Activated B cell treated with CpG ODN at 0.5 μM for 24 hours (primary cell): ENCODE results near the gene GSN. TPM values are rescaled to one million over a fixed set of nuclear protein-coding genes. Genes with fewer than 3 reads are reported as not detected.

Experiments used
- ATAC-seq: fragments of 200-7000 bp; cut with Tn5 transposase; one replicate; pipeline ENCODE4 v1.10.0; 2021; ENCODE audit warnings: low read depth, mild to moderate bottlenecking, moderate library complexity
- CTCF ChIA-PET: fragments of 350-600 bp; sonication (Branson Sonifier 250); formaldehyde crosslinking; loops from one replicate; lab custom pipeline; 2021; ENCODE audit warnings: antibody characterized with exemption; lab: Charles Lee
- POLR2A ChIA-PET: fragments of 350-600 bp; sonication (Branson Sonifier 250); formaldehyde crosslinking; loops from one replicate; lab custom pipeline; 2021; ENCODE audit warnings: antibody characterized with exemption; lab: Charles Lee
- DNase-seq: peaks from one replicate; pipeline ENCODE4 v3.0.0; 2022
- H3K27ac Mint-ChIP-seq: one replicate; pipeline ENCODE4 v1.8.0; 2020; ENCODE audit warnings: mixed read lengths
- H3K27me3 Mint-ChIP-seq: one replicate; pipeline ENCODE4 v1.8.0; 2021; ENCODE audit warnings: mixed read lengths
- H3K36me3 Mint-ChIP-seq: one replicate; pipeline ENCODE4 v1.8.0; 2021; ENCODE audit warnings: low read depth, mixed read lengths
- H3K4me1 Mint-ChIP-seq: one replicate; pipeline ENCODE4 v1.8.0; 2021; ENCODE audit warnings: mixed read lengths
- H3K4me3 Mint-ChIP-seq: one replicate; pipeline ENCODE4 v1.8.0; 2020; ENCODE audit warnings: mild to moderate bottlenecking, mixed read lengths
- H3K9me3 Mint-ChIP-seq: one replicate; pipeline ENCODE4 v1.8.0; 2020; ENCODE audit warnings: mixed read lengths
- intact Hi-C: fragments of 100-400 bp; cut with micrococcal nuclease; formaldehyde crosslinking; loops from one replicate; pipeline ENCODE4 v1.15.1; 2024
- total RNA-seq: library from RNA; stranded (reverse); gene quantifications from 2 replicates; pipeline ENCODE4 v1.2.3, GENCODE V29; 2022
- TF ChIP-seq, protein P1 (sequence below): fragments of 200-600 bp; IDR thresholded peaks from one replicate; pipeline ENCODE4 v1.8.0; 2022; ENCODE audit warnings: antibody characterized with exemption, mild to moderate bottlenecking

Gene GSN
- total RNA-seq, 1 donor from 2014 or later: 26.5 TPM

DNA sequence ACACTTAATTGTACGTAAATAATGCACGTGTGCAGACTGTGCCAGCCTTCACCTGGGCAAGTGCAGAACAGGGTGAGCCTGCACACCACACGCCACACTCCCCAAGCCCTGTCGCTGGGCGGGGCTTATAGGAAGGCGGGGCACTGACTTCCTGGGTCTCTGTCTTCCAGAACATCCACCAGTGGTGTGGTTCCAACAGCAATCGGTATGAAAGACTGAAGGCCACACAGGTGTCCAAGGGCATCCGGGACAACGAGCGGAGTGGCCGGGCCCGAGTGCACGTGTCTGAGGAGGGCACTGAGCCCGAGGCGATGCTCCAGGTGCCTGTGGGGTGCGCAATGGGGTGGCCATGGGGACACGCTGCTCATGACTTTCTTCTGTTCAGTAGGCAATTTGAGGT, 44.2 kb downstream of the GSN start:
- POLR2A ChIA-PET: no interaction called here
- TF ChIP-seq, protein P1, sequence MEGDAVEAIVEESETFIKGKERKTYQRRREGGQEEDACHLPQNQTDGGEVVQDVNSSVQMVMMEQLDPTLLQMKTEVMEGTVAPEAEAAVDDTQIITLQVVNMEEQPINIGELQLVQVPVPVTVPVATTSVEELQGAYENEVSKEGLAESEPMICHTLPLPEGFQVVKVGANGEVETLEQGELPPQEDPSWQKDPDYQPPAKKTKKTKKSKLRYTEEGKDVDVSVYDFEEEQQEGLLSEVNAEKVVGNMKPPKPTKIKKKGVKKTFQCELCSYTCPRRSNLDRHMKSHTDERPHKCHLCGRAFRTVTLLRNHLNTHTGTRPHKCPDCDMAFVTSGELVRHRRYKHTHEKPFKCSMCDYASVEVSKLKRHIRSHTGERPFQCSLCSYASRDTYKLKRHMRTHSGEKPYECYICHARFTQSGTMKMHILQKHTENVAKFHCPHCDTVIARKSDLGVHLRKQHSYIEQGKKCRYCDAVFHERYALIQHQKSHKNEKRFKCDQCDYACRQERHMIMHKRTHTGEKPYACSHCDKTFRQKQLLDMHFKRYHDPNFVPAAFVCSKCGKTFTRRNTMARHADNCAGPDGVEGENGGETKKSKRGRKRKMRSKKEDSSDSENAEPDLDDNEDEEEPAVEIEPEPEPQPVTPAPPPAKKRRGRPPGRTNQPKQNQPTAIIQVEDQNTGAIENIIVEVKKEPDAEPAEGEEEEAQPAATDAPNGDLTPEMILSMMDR: no peak
- Mint-ChIP-seq H3K27ac (no peak overlapping the region), H3K27me3 (no peaks in the 10 kb centered on the region), H3K4me3 (no peak overlapping the region), H3K36me3 (peaks cover 48% of the 10 kb centered on the region), H3K4me1 (no peaks in the 10 kb centered on the region), H3K9me3 (no peaks in the 10 kb centered on the region)
- no peak for ATAC-seq
- CTCF ChIA-PET: no interaction called here
- intact Hi-C loops: no loop called here
- DNase-seq: no peak

DNA sequence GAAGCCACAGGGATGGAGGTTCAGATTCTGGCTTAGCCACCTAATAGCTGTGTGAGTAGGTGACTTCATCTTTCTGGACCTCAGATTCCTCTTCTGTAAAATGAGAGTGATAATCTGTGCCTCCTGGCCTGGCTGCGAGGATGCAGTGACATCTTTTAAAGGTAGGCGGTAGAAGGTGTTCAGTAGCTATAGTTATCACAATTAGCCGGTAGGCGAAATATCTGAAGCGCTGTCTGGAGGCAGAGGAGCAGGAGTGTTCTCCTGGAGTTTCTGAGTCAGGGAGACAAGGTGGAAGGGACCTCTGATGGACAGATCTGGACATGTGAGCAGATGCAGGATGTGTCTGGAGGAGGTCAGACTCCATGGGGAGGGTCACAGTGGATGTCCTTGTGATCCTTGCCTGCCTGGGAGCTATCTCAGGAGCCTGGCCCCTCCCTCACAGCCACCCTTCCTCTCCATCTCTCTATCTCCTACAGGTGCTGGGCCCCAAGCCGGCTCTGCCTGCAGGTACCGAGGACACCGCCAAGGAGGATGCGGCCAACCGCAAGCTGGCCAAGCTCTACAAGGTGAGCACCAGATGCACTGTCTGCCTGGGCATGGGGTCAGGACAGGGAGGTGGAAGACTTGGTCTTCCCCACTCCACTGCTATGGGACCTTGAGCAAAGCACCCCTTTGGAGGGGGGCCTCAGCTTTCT, 45.6 kb downstream of the GSN start:
- intact Hi-C loops: no loop called here
- Mint-ChIP-seq H3K9me3 (no peaks in the 10 kb centered on the region), H3K27me3 (no peaks in the 10 kb centered on the region), H3K4me1 (no peaks in the 10 kb centered on the region), H3K27ac (no peak overlapping the region), H3K36me3 (peaks cover 47% of the 10 kb centered on the region), H3K4me3 (no peak overlapping the region)
- POLR2A ChIA-PET: no interaction called here
- ATAC-seq: no peak
- TF ChIP-seq, protein P1: no peak
- DNase-seq: no peak
- CTCF ChIA-PET: interaction anchor here (2.6 kb wide), 1 partner anchor 86 kb away, joined by 14 read pairs; no protein-coding TSS in a partner anchor

DNA sequence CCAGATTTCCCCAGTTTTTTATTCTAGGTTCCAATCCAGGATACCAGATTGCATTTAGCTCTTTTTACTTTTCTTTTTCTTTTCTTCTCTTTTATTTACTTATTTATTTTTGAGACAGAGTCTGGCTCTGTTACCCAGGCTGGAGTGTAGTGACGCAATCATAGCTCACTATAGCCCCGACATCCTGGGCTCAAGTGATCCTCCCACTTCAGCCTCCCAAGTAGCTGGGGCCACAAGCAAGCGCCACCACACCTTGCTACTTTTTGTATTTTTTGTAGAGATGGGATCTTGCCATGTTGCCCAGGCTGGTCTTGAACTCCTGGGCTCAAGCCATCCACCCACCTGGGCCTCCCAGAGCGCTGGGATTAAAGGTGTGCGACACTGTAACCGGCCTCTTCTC, 48.4 kb downstream of the GSN start:
- ChIA-PET POLR2A (no interaction called here), CTCF (interaction anchor here (1.5 to 2.6 kb wide), 3 partner anchors 83 to 560 kb away, joined by 3 to 14 read pairs (median 5); no protein-coding TSS in a partner anchor)
- Mint-ChIP-seq H3K4me1 (no peaks in the 10 kb centered on the region), H3K9me3 (no peaks in the 10 kb centered on the region), H3K36me3 (peaks cover 47% of the 10 kb centered on the region), H3K27me3 (no peaks in the 10 kb centered on the region), H3K27ac (no peak overlapping the region), H3K4me3 (no peak overlapping the region)
- TF ChIP-seq, protein P1: no peak
- intact Hi-C loops: no loop called here
- DNase-seq (no peak), ATAC-seq (no peak)

DNA sequence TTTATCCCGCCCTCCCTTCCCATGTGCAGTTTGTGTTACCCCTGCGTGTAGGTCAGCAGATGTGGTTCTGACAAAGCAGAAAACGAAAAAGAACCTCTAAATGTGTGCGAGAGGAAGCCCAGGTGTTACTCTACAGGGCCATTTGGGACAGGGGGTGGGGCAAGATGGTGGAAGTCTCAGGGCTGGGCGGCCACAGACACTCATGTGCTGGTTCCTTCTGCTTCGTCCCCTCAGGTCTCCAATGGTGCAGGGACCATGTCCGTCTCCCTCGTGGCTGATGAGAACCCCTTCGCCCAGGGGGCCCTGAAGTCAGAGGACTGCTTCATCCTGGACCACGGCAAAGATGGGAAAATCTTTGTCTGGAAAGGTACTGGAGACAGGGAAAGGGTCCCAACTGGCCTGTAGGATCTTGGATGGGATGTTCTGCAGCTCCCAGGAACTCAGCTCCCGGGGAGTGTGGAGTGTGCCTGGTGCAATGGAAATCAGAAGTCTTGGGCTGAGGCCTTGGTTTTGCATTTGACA, 49.0 kb downstream of the GSN start:
- Mint-ChIP-seq H3K36me3 (peaks cover 42% of the 10 kb centered on the region), H3K4me3 (no peak overlapping the region), H3K27me3 (no peaks in the 10 kb centered on the region), H3K9me3 (no peaks in the 10 kb centered on the region), H3K27ac (no peak overlapping the region), H3K4me1 (no peaks in the 10 kb centered on the region)
- DNase-seq: no peak
- intact Hi-C loops: no loop called here
- CTCF ChIA-PET: interaction anchor here (1.3 to 8.0 kb wide), 4 partner anchors 82 to 561 kb away, joined by 3 to 243 read pairs (median 4); no protein-coding TSS in a partner anchor
- TF ChIP-seq, protein P1: no peak
- POLR2A ChIA-PET: no interaction called here
- ATAC-seq: no peak
